ENCODE data around the gene ERLIN1. TPM values are rescaled to one million over a fixed set of nuclear protein-coding genes. Genes with fewer than 3 reads are reported as not detected.

The ERLIN1 gene
- total and polyA plus RNA-seq, 2 experiments from 2014 or later, result 7.2 to 20.4 TPM

DNA sequence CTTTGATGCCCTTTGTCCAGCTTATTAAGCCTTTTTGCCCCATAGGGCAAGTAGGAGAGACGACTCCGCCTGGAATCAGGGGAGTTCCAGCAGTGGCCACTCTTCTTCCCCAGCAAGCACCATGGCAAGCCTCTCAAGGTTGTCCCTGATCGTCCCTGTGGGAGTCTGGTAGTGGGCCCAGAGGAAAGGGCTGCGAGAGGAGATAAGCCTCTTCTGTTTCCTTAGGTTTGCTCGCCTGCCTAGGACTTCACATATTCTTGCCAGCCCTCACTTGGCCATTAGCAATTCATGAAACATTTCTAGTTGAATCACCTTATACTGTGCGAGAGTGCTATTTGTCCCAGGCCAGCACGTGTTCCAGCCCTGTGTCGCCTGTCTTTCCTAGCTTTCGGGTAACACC, 56.4 kb downstream of the ERLIN1 start (continued):
- TF ChIP-seq ZNF462 (CRISPR knock-in tag; IDR thresholded peaks at IDR 0.05) (no peak), STAT1 (IDR thresholded peaks at IDR 0.05; ENCODE audit: unreplicated experiment) (no peak)
- TF ChIP-seq, protein P1, sequence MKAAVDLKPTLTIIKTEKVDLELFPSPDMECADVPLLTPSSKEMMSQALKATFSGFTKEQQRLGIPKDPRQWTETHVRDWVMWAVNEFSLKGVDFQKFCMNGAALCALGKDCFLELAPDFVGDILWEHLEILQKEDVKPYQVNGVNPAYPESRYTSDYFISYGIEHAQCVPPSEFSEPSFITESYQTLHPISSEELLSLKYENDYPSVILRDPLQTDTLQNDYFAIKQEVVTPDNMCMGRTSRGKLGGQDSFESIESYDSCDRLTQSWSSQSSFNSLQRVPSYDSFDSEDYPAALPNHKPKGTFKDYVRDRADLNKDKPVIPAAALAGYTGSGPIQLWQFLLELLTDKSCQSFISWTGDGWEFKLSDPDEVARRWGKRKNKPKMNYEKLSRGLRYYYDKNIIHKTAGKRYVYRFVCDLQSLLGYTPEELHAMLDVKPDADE (IDR thresholded peaks at IDR 0.05), result no peak

DNA sequence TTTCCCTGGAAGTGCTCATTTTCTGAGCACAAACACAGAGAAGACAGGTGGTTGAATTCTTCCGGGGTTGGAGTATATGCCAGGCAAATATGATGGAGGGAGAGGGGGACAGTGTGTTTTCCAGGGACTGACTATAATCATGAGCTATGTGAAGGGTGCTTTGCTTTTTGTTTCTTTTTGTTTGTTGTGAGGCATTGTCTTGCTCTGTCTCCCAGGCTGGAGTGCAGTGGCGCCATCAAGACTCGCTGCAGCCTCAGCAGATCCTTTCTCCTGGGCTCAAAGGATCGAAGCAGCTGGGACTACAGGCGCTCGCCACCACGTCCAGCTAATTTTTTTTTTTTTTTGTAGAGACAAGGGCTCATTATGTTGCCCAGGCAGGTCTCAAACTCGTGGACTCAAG, 56.9 kb downstream of the ERLIN1 start:
- H3K4me2 ChIP-seq, result no peak overlapping the region
- H4K20me1 ChIP-seq (replicated peaks; ENCODE audit: insufficient read depth), result no peaks in the 10 kb centered on the region
- Mint-ChIP-seq H3K4me1 (no peaks in the 10 kb centered on the region), H3K27ac (no peak overlapping the region), H3K9me3 (peaks cover 4% of the 10 kb centered on the region; the same call in 2 of the 3 replicates), H3K27me3 (ENCODE audit: insufficient read depth, low read depth, poor library complexity) (peaks cover 3% of the 10 kb centered on the region), H3K4me3 (no peak overlapping the region), H3K36me3 (ENCODE audit: low read depth) (0 out of 3 replicates have a peak, but pooled peaks cover 2% of the 10 kb centered on the region)
- no peaks in the 10 kb centered on the region for H3F3A ChIP-seq (replicated peaks; ENCODE audit: low read depth)
- DNase-seq (ENCODE audit: low spot score), result no peak
- H3K27me3 ChIP-seq (ENCODE audit: insufficient read depth), result no peaks in the 10 kb centered on the region
- H3K9me2 ChIP-seq (ENCODE audit: insufficient read depth), result peaks cover 2% of the 10 kb centered on the region; the same call in 1 of the 2 replicates
- H3K4me1 ChIP-seq (ENCODE audit: insufficient read depth), result no peaks in the 10 kb centered on the region
- no peaks in the 10 kb centered on the region for H3K79me2 ChIP-seq (replicated peaks; ENCODE audit: insufficient read depth)
- H3K27ac ChIP-seq (ENCODE audit: low read depth), result no peak overlapping the region
- ATAC-seq, result peak; percentile 35; the same call in 1 of the 3 replicates
- no peak overlapping the region for H3K4me3 ChIP-seq
- H3K36me3 ChIP-seq (ENCODE audit: insufficient read depth), result no peaks in the 10 kb centered on the region
- peak overlapping the region; percentile 48; the same call in 1 of the 2 replicates for H2AFZ ChIP-seq
- TF ChIP-seq EZH2phosphoT487 (IDR thresholded peaks at IDR 0.05; ENCODE audit: unreplicated experiment) (no peak), REST (IDR thresholded peaks at IDR 0.05; ENCODE audit: unreplicated experiment) (no peak), ZNF114 (CRISPR knock-in tag; IDR thresholded peaks at IDR 0.05) (no peak), STAT1 (IDR thresholded peaks at IDR 0.05; ENCODE audit: unreplicated experiment) (no peak), EZH2 (IDR thresholded peaks at IDR 0.05; ENCODE audit: low read depth, unreplicated experiment) (no peak), CREB1 (CRISPR knock-in tag; IDR thresholded peaks at IDR 0.05; ENCODE audit: low read depth) (no peak), POLR2AphosphoS5 (IDR thresholded peaks at IDR 0.05; ENCODE audit: low read depth) (no peak), ZNF331 (CRISPR knock-in tag; IDR thresholded peaks at IDR 0.05; ENCODE audit: low read depth) (no peak), JUNB (IDR thresholded peaks at IDR 0.05; ENCODE audit: unreplicated experiment) (no peak)
- TF ChIP-seq, protein P1 (IDR thresholded peaks at IDR 0.05), result no peak
